Measurements from ENCODE around the gene RASSF4.

- TF ChIP-seq, protein P1, sequence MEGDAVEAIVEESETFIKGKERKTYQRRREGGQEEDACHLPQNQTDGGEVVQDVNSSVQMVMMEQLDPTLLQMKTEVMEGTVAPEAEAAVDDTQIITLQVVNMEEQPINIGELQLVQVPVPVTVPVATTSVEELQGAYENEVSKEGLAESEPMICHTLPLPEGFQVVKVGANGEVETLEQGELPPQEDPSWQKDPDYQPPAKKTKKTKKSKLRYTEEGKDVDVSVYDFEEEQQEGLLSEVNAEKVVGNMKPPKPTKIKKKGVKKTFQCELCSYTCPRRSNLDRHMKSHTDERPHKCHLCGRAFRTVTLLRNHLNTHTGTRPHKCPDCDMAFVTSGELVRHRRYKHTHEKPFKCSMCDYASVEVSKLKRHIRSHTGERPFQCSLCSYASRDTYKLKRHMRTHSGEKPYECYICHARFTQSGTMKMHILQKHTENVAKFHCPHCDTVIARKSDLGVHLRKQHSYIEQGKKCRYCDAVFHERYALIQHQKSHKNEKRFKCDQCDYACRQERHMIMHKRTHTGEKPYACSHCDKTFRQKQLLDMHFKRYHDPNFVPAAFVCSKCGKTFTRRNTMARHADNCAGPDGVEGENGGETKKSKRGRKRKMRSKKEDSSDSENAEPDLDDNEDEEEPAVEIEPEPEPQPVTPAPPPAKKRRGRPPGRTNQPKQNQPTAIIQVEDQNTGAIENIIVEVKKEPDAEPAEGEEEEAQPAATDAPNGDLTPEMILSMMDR (tag by site-specific recombination; IDR thresholded peaks at IDR 0.05), result no peak
- TF ChIP-seq, protein P2, sequence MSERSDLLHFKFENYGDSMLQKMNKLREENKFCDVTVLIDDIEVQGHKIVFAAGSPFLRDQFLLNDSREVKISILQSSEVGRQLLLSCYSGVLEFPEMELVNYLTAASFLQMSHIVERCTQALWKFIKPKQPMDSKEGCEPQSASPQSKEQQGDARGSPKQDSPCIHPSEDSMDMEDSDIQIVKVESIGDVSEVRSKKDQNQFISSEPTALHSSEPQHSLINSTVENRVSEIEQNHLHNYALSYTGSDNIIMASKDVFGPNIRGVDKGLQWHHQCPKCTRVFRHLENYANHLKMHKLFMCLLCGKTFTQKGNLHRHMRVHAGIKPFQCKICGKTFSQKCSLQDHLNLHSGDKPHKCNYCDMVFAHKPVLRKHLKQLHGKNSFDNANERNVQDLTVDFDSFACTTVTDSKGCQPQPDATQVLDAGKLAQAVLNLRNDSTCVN (tag by site-specific recombination; optimal IDR thresholded peaks at IDR 0.05), result no peak
- TF ChIP-seq ZNF311 (tag by site-specific recombination; IDR thresholded peaks at IDR 0.05; ENCODE audit: borderline replicate concordance) (no peak), SETDB1 (IDR thresholded peaks at IDR 0.05; ENCODE audit: insufficient read length, low read length) (no peak)
These were observed 27.7 kb upstream of the RASSF4 start for GRCh38 chr10:44931621-44932516.
